GM19238 (cell line): ENCODE results near the gene FGGY.
"Not testable (repeated sequence)": the region's sequence is repeated elsewhere in the genome, so short reads cannot be mapped to it uniquely, and the experiment has no call there.

ENCODE experiments used
- DNase-seq: peaks from one replicate; pipeline ENCODE4 v3.0.0; 2011; ENCODE audit warnings: low spot score; ENCODE audit not compliant: insufficient read length

The FGGY gene, protein sequence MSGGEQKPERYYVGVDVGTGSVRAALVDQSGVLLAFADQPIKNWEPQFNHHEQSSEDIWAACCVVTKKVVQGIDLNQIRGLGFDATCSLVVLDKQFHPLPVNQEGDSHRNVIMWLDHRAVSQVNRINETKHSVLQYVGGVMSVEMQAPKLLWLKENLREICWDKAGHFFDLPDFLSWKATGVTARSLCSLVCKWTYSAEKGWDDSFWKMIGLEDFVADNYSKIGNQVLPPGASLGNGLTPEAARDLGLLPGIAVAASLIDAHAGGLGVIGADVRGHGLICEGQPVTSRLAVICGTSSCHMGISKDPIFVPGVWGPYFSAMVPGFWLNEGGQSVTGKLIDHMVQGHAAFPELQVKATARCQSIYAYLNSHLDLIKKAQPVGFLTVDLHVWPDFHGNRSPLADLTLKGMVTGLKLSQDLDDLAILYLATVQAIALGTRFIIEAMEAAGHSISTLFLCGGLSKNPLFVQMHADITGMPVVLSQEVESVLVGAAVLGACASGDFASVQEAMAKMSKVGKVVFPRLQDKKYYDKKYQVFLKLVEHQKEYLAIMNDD

GRCh38 chr1:59296358-59297256 lies at the start of gene FGGY:
TSS of gene FGGY (plus strand) at chr1:59297094. CDS start at chr1:59321550, 24,456 bp downstream.
- DNase-seq: peak; percentile 90

- DNase-seq: no peak
Measured at GRCh38 chr1:59248758-59249157, 48.1 kb upstream of the FGGY start.

GRCh38 chr1:59249396-59250137 lies 47.3 kb upstream of the FGGY start:
- DNase-seq: no peak

DNA sequence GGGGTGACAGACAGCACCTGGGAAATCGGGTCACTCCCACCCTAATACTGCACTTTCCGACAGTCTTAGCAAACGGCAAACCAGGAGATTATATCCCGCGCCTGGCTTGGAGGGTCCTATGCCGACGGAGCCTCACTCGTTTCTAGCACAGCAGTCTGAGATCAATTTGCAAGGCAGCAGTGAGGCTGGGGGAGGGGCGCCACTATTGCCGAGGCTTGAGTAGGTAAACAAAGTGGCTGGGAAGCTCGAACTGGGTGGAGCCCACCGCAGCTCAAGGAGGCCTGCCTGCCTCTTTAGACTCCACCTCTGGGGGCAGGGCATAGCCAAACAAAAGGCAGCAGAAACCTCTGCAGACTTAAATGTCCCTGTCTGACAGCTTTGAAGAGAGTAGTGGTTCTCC lies 45.8 kb upstream of the FGGY start:
- not testable (repeated sequence) for DNase-seq

- not testable (repeated sequence) for DNase-seq
Measured at GRCh38 chr1:59256429-59256828, 40.5 kb upstream of the FGGY start.

GRCh38 chr1:59258412-59259032 lies 38.4 kb upstream of the FGGY start:
- DNase-seq: no peak

- DNase-seq: no peak
Measured at GRCh38 chr1:59261537-59261936, 35.4 kb upstream of the FGGY start.

- no peak for DNase-seq
Measured at GRCh38 chr1:59262631-59263030, 34.3 kb upstream of the FGGY start.

- no peak for DNase-seq
Measured at GRCh38 chr1:59263111-59263510, 33.8 kb upstream of the FGGY start.

DNA sequence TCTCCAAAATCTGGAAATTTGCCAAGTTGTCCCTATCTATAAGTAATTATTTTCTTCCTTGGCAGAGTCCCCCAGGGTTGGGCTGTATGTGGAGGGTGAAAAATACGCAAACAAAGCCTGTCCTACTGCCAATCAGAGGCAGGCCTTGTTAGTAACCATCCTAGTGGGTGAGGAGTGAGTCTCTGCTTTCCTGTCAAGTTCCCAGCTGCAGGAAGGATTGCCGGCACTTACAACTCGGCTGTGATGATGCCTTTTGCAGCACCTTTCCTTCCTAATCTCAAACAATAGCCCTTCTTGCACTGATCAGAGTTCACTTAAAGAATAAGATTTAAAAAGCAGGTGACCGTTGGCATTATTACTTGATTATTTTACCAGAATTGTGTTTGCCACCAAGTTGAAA lies 31.3 kb upstream of the FGGY start:
- DNase-seq: no peak

DNA sequence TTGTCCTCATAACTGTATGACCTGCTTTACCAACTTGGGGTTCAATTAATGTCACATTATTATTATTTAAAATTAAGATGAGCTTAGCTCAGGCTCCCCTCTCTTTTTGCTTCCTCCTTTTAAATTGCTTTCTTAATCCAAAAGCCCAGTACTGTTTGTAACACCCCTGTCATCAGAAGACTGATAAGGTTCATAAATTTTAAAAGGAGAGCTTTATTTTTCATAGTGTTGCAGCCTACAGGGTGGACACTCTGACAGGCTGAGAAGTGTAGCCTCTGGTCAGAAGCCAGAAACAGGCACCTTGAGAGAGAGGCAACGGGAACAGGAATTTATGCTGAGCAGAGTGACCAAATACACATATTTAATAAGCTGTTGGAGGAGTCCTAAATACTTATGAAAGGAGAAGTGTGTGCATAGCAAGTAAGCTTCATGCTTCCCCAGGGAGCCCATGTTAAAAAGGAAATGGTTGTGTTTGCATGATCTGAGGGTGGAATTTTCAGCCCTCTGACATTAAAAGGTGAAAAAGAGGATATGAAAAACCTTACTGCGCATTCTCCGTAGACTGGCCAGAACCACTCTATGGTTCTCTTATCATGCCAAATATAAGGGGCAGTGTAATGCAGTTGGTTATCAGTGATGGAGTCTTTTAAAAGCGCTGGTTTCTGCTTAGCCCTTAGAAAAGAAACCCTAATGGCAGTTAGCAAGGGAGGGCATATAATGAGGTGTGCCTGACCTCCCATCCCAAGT lies 30.5 kb upstream of the FGGY start:
- DNase-seq: no peak

DNA sequence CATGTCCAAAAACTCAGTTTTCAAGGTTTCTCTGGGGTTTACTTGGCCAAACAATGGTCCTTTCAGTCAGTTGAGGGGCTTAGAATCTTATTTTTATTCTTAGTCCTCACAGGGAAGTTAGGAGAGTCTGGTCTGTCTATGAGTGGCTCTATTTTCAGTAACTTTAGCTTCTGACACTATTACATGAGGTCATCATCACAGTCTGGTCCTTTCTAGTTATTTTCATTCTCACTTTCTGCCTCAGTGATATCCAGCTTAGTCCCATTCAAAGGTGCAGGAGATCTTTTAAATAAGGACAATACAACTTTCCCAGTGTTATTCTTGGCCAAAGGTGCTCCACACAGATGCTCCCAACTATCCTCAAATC lies 30.0 kb upstream of the FGGY start:
- no peak for DNase-seq

DNA sequence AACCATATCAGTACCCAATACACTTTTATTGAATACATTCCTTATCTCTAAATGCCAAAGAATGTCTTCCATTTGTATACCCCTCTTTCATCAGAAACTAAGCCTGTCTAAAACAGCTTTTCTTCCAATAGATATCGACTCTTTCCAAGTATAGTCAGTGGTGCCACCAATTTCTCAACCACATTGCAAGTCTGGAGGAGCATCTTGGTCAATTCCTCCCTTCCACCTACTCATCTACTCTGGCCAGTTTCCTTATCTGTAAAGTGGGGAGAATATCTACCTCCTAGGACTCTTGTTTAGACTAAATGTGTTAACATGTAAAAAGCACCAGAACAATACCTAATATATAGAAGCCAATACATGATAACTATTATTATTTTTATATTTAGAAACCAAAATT lies 28.5 kb upstream of the FGGY start:
- no peak for DNase-seq

- DNase-seq: no peak
Measured at GRCh38 chr1:59271561-59272260, 25.2 kb upstream of the FGGY start.

DNA sequence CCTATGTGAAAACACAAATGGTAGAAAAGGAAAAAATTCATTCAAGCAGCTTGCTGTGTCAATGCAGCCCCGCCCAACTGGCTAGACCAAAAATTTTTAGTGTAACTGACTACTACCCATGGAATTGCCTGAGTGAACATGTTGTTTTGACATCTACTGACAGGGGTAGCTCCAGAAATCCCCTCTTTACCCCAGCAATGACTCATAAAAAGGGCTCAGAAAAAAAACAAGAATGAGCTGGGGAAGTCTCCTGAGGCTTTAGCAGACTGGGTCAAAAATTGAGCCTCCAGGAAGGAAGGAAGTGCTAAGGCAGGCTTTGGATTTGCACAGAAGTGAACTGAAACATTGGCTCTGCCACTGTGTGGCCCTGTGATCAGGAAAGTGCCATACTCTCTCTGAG lies 24.4 kb upstream of the FGGY start:
- DNase-seq: peak; percentile 35

DNA sequence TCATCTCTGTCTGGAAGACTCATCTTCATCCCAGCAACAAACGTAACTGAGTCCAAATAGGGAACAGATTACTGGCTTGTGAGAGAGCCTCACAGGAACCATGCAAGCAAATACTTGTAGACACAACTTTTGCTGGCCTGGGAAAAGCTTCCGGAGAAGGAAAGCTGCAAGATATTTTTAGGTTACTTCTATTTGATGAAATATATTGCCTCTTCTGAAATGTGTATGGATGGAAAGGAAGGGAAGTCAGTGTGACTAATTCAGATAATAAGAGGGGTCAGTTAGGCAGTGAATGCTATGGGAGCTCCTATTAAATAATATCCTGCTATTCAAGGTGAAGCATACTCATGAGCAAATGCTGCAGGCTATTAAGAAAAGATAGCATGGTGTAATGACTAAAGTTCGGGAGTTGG lies 20.4 kb upstream of the FGGY start:
- no peak for DNase-seq

- DNase-seq: no peak
Measured at GRCh38 chr1:59278780-59279354, 18.0 kb upstream of the FGGY start.

- no peak for DNase-seq
Measured at GRCh38 chr1:59279645-59280044, 17.2 kb upstream of the FGGY start.

DNA sequence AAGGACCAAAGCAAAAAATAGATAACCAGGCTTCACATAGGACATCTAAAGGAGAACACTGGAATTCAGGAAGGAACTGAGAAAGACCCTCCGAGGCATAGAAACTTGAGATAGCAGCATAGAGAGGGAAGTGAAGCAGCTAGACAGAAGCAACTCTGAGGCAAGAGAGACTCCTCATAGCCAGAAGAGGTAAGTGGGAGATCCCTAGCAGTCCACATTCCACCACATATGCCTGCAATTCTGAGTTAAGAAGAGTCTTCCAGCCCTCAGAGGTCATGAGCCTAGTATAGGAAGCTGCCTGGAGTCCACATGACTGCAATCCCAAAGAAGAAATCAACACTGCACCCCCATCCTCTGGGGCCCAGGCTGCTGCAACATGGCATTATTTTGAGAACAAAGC lies 13.9 kb upstream of the FGGY start:
- no peak for DNase-seq
